HEK293 (cell line): ENCODE measurements around the gene SH3GL1.

Source experiments
- CTCF ChIA-PET: fragments of 350-600 bp; formaldehyde crosslinking; extraction: SDS; loops from one replicate; lab custom pipeline; 2021; ENCODE audit warnings: antibody characterized with exemption; lab: Yijun Ruan, JAX
- POLR2A ChIA-PET: fragments of 300-600 bp; formaldehyde crosslinking; extraction: SDS; loops from one replicate; lab custom pipeline; 2020; ENCODE audit warnings: antibody characterized with exemption, inconsistent platforms; lab: Yijun Ruan, JAX
- H3K27ac ChIP-seq: fragments of 200-500 bp; sonication (Bioruptor generic); 2 replicates; pipeline ENCODE4 v1.5.1; 2014; ENCODE audit warnings: low read depth, low read length, control low read depth, inconsistent platforms; ENCODE audit errors: extremely low read depth
- H3K36me3 ChIP-seq, 2 experiments: fragments of 200-500 bp in 1 of 2; sonication (Bioruptor generic) in 1 of 2; 1 replicate in 1 of 2; 2 replicates in 1 of 2; pipeline ENCODE4 v1.5.1; 2014 to 2017; ENCODE audit warnings: inconsistent platforms in 2 of 2, low read length in 2 of 2; ENCODE audit not compliant: control insufficient read depth in 2 of 2, insufficient read depth in 1 of 2
- H3K4me1 ChIP-seq: fragments of 200-500 bp; sonication (Bioruptor generic); 2 replicates; pipeline ENCODE4 v1.5.1; 2014; ENCODE audit warnings: mild to moderate bottlenecking, low read length, inconsistent platforms; ENCODE audit not compliant: control insufficient read depth, insufficient read depth
- H3K4me3 ChIP-seq: 2 replicates; pipeline ENCODE4 v1.5.1; 2011; ENCODE audit warnings: low read depth, mild to moderate bottlenecking, control low read depth, low read length, moderate library complexity
- H3K9me3 ChIP-seq: fragments of 200-500 bp; sonication (Bioruptor generic); 2 replicates; pipeline ENCODE4 v1.5.1; 2014; ENCODE audit warnings: low read depth, low read length, inconsistent platforms; ENCODE audit not compliant: control insufficient read depth, insufficient read depth
- GLIS1 ChIP-seq: fragments of 450-650 bp; formaldehyde crosslinking; IDR thresholded peaks from 2 replicates; pipeline ENCODE4 v1.5.1; 2016; ENCODE audit warnings: missing biosample characterization, missing genetic modification characterization
- GLIS2 ChIP-seq: fragments of 450-650 bp; formaldehyde crosslinking; IDR thresholded peaks from 2 replicates; pipeline ENCODE4 v1.5.1; 2016; ENCODE audit warnings: missing biosample characterization, missing genetic modification characterization
- KLF1 ChIP-seq: fragments of 450-650 bp; formaldehyde crosslinking; IDR thresholded peaks from 2 replicates; pipeline ENCODE4 v1.5.1; 2016; ENCODE audit warnings: missing biosample characterization, missing genetic modification characterization
- PATZ1 ChIP-seq: fragments of 450-650 bp; formaldehyde crosslinking; IDR thresholded peaks from 2 replicates; pipeline ENCODE4 v1.5.1; 2016; ENCODE audit warnings: missing biosample characterization, missing genetic modification characterization
- YY2 ChIP-seq: fragments of 450-650 bp; formaldehyde crosslinking; IDR thresholded peaks from 2 replicates; pipeline ENCODE4 v1.5.1; 2016; ENCODE audit warnings: missing biosample characterization, missing genetic modification characterization
- ZBTB7A ChIP-seq: fragments of 450-650 bp; formaldehyde crosslinking; IDR thresholded peaks from 2 replicates; pipeline ENCODE4 v1.5.1; 2016; ENCODE audit warnings: low read depth, missing biosample characterization, missing genetic modification characterization
- ZFP41 ChIP-seq: fragments of 450-650 bp; formaldehyde crosslinking; IDR thresholded peaks from 2 replicates; pipeline ENCODE4 v1.5.1; 2016; ENCODE audit warnings: missing biosample characterization, missing genetic modification characterization, borderline replicate concordance
- ZNF112 ChIP-seq: fragments of 450-650 bp; formaldehyde crosslinking; IDR thresholded peaks from 2 replicates; pipeline ENCODE4 v1.5.0; 2017; ENCODE audit warnings: missing biosample characterization, missing genetic modification characterization
- ZNF146 ChIP-seq: fragments of 450-650 bp; formaldehyde crosslinking; IDR thresholded peaks from 2 replicates; pipeline ENCODE4 v1.5.1; 2016; ENCODE audit warnings: missing biosample characterization, missing genetic modification characterization
- ZNF175 ChIP-seq: fragments of 450-650 bp; formaldehyde crosslinking; IDR thresholded peaks from 2 replicates; pipeline ENCODE4 v1.5.1; 2016; ENCODE audit warnings: missing biosample characterization, missing genetic modification characterization
- ZNF2 ChIP-seq: fragments of 450-650 bp; formaldehyde crosslinking; IDR thresholded peaks from 2 replicates; pipeline ENCODE4 v1.5.1; 2016; ENCODE audit warnings: missing biosample characterization, missing genetic modification characterization
- ZNF248 ChIP-seq: fragments of 450-650 bp; formaldehyde crosslinking; IDR thresholded peaks from 2 replicates; pipeline ENCODE4 v1.5.1; 2017; ENCODE audit warnings: missing biosample characterization, missing genetic modification characterization
- ZNF26 ChIP-seq: fragments of 450-650 bp; formaldehyde crosslinking; IDR thresholded peaks from 2 replicates; pipeline ENCODE4 v1.5.1; 2016; ENCODE audit warnings: missing biosample characterization, missing genetic modification characterization
- ZNF433 ChIP-seq: fragments of 450-650 bp; formaldehyde crosslinking; IDR thresholded peaks from 2 replicates; pipeline ENCODE4 v1.5.1; 2016; ENCODE audit warnings: missing biosample characterization, missing genetic modification characterization, low read depth
- ZNF514 ChIP-seq: fragments of 450-650 bp; formaldehyde crosslinking; IDR thresholded peaks from 2 replicates; pipeline ENCODE4 v1.5.1; 2016; ENCODE audit warnings: missing biosample characterization, missing genetic modification characterization
- ZNF571 ChIP-seq: fragments of 450-650 bp; formaldehyde crosslinking; IDR thresholded peaks from 2 replicates; pipeline ENCODE4 v1.5.0; 2017; ENCODE audit warnings: missing biosample characterization, missing genetic modification characterization
- ZNF623 ChIP-seq: fragments of 450-650 bp; formaldehyde crosslinking; IDR thresholded peaks from 2 replicates; pipeline ENCODE4 v1.5.1; 2016; ENCODE audit warnings: missing biosample characterization, missing genetic modification characterization
- ZNF704 ChIP-seq: fragments of 450-650 bp; formaldehyde crosslinking; IDR thresholded peaks from 2 replicates; pipeline ENCODE4 v1.5.1; 2016; ENCODE audit warnings: missing biosample characterization, missing genetic modification characterization
- ZSCAN4 ChIP-seq: fragments of 450-650 bp; formaldehyde crosslinking; IDR thresholded peaks from 2 replicates; pipeline ENCODE4 v1.5.1; 2017; ENCODE audit warnings: missing biosample characterization, missing genetic modification characterization
- TF ChIP-seq, protein P1 (sequence below): fragments of 450-650 bp; formaldehyde crosslinking; IDR thresholded peaks from 2 replicates; pipeline ENCODE4 v1.5.1; 2016; ENCODE audit warnings: missing biosample characterization, missing genetic modification characterization
- TF ChIP-seq, protein P2 (sequence below): fragments of 450-650 bp; IDR thresholded peaks from 2 replicates; pipeline ENCODE4 v1.5.1; 2018; ENCODE audit warnings: missing biosample characterization, mild to moderate bottlenecking, missing genetic modification characterization

SH3GL1 gene

DNA sequence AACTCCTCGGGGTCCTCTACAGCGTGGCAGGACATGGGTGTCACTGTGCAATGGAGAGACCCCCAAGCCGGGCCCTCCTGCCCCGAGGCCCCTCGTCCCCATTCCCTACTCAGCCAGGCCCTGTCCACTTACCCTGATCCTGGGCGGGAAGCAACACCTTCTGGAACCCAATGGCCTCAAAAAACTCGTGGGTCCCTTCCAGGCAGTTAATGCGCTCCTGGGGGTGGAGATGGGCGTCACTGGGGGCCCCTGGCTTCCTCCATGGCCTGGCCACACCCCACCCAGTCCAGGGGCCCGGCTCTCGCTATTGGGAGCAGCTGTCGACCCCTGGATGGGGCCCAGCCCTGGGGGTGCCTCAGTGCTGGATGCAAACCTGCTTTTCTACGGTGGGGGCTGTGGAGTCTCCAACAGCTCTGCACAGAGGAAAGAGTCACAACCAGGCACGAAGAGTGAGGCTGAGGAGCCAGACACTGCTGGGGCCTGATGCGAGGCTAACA is 46.4 kb upstream of the SH3GL1 start:
- CTCF ChIA-PET: no interaction called here
- POLR2A ChIA-PET: interaction anchor here (1.0 kb wide), 1 partner anchor 26 kb away, joined by 3 read pairs; the partner anchor contains the start of gene HDGFL2
- H3K36me3 ChIP-seq: peaks cover 18 to 95% of the 10 kb centered on the region in 2 experiments
- H3K27ac ChIP-seq: no peak overlapping the region
- no peaks in the 10 kb centered on the region for H3K4me1 ChIP-seq
- no peak overlapping the region for H3K4me3 ChIP-seq
- no peaks in the 10 kb centered on the region for H3K9me3 ChIP-seq
- TF ChIP-seq ZNF248: no peak
- TF ChIP-seq ZNF433: no peak
- no peak for TF ChIP-seq ZNF112
- TF ChIP-seq GLIS2: peak; percentile 13
- TF ChIP-seq PATZ1: peak; percentile 11; the same call in 1 of the 2 replicates
- TF ChIP-seq GLIS1: peak; percentile 53

DNA sequence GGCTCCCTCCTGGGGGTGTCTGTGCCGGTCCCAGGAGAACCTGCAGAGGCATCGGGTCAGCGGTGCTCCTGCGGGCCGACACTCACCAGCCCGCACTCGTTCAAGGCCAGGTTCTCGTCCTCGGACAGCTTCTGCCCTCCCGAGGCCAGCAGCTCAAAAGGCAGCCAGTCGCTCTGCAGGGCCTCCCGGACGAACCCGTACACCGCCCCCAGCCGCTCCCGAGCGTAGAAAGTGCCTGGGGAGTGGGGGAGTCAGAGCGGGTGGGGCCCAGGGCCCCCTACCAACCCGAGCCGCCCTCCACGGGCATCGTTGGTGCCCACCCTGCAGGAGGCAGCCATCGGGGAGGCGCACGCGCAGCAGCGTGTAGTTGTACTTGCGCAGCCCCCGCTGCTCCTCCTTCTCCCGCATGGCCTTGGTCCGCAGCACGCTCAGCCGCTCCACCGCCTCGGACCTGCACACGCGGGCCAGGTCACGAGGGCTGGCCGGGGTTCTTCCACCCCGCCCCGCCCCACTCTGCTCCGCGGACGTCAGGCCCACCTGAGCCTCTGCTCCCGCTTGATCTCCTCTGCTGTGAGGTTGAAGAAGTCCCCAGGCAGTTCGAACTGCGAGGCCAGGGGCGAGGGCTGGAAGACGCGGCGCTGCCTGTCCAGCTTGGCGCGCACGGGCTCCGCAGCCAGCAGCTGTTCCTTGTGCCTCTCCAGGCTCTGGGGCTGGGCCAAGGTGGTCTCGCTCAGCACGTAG is 45.8 kb upstream of the SH3GL1 start:
- Histone ChIP-seq H3K4me3 (no peak overlapping the region), H3K36me3 (peaks cover 15 to 89% of the 10 kb centered on the region in 2 experiments), H3K4me1 (no peaks in the 10 kb centered on the region), H3K9me3 (no peaks in the 10 kb centered on the region), H3K27ac (no peak overlapping the region)
- ChIA-PET POLR2A (interaction anchor here (0.9 to 1.8 kb wide), 3 partner anchors 9 to 25 kb away, joined by 3 to 6 read pairs (median 4); partner anchors contain the start of gene HDGFL2), CTCF (interaction anchor here (0.6 to 1.2 kb wide), 3 partner anchors 9 to 101 kb away, joined by 3 read pairs; no protein-coding TSS in a partner anchor)
- TF ChIP-seq PATZ1 (peak; percentile 22), ZNF623 (tag by site-specific recombination) (no peak), ZNF175 (tag by site-specific recombination) (no peak), ZNF514 (tag by site-specific recombination) (no peak), KLF1 (tag by site-specific recombination) (no peak; the same call in 1 of the 2 replicates), ZFP41 (no peak), ZSCAN4 (tag by site-specific recombination) (no peak), ZNF704 (tag by site-specific recombination) (no peak), ZBTB7A (no peak), ZNF433 (no peak), ZNF146 (tag by site-specific recombination) (no peak), ZNF26 (tag by site-specific recombination) (no peak), YY2 (tag by site-specific recombination) (no peak), GLIS2 (peak; percentile 44; the same call in 1 of the 2 replicates), ZNF2 (tag by site-specific recombination) (no peak; the same call in 1 of the 2 replicates), ZNF571 (tag by site-specific recombination) (no peak)
- TF ChIP-seq, protein P1, sequence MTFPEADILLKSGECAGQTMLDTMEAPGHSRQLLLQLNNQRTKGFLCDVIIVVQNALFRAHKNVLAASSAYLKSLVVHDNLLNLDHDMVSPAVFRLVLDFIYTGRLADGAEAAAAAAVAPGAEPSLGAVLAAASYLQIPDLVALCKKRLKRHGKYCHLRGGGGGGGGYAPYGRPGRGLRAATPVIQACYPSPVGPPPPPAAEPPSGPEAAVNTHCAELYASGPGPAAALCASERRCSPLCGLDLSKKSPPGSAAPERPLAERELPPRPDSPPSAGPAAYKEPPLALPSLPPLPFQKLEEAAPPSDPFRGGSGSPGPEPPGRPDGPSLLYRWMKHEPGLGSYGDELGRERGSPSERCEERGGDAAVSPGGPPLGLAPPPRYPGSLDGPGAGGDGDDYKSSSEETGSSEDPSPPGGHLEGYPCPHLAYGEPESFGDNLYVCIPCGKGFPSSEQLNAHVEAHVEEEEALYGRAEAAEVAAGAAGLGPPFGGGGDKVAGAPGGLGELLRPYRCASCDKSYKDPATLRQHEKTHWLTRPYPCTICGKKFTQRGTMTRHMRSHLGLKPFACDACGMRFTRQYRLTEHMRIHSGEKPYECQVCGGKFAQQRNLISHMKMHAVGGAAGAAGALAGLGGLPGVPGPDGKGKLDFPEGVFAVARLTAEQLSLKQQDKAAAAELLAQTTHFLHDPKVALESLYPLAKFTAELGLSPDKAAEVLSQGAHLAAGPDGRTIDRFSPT (tag by site-specific recombination): peak; percentile 39; the same call in 1 of the 2 replicates
- TF ChIP-seq, protein P2, sequence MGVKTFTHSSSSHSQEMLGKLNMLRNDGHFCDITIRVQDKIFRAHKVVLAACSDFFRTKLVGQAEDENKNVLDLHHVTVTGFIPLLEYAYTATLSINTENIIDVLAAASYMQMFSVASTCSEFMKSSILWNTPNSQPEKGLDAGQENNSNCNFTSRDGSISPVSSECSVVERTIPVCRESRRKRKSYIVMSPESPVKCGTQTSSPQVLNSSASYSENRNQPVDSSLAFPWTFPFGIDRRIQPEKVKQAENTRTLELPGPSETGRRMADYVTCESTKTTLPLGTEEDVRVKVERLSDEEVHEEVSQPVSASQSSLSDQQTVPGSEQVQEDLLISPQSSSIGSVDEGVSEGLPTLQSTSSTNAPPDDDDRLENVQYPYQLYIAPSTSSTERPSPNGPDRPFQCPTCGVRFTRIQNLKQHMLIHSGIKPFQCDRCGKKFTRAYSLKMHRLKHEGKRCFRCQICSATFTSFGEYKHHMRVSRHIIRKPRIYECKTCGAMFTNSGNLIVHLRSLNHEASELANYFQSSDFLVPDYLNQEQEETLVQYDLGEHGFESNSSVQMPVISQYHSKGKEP (tag by site-specific recombination): no peak
